Measurements from ENCODE around the gene FBXO38.

FBXO38 gene

GRCh38 chr5:148483750-148484149 is 100.0 kb downstream of the FBXO38 start:
- DNase-seq = no peak

GRCh38 chr5:148484651-148485050 is 100.9 kb downstream of the FBXO38 start:
- no peak for DNase-seq

DNA sequence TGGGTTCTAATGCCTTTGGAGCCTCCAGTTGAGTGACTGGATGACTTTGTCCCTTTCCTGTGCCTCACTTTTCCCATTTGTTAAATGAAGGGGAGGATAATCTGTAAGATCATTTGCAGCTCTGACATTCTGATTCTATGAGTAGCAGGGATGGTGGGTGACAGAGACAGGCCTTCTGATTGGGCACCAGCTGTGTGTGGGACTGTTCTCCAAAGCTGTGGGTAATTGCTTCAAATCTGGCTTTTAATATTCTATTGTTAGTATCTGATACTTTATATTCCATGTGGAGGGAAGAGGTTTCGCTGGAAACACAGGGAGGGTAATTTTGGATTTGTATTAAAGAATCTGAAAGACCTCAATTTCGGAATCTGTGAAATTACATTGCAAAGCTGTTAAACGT is 102.7 kb downstream of the FBXO38 start:
- DNase-seq = no peak

GRCh38 chr5:148488757-148489156 is 105.0 kb downstream of the FBXO38 start:
- no peak for DNase-seq

DNA sequence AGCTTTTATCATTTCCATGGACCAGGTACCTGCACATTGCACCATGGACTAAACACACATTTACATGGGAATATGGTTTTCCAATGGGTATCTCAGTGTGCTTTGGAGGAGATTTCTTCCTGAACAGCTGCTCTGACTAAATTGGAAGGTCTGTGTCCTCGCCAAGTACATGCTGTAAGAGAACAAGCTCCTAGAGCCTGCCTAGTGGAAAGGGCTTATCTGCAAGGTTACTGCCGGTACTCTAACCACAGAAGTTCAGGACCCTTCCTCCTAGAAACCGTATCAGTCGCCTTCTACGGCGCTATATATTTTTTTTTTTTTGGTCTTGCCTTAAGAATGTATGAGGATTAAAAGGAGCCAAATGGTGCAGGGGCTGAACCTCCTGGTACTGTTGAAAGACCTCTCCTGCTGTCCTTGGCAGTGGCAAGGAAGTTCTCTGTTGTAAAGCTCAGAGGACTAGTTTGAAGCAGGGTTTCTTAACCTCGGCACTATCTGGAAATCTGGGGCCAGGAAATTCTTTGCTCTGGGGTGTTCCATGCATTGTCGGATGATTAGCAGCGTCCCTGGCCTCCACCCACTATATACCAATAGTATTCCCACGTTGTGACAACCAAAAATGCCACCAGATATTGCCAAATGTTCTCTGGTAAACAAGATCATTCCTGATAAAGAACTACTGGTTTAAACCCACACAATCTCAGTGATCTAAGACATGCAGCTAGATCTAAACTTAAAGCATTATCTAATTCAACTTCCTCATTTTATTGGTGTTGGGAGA is 107.4 kb downstream of the FBXO38 start:
- DNase-seq = no peak

DNA sequence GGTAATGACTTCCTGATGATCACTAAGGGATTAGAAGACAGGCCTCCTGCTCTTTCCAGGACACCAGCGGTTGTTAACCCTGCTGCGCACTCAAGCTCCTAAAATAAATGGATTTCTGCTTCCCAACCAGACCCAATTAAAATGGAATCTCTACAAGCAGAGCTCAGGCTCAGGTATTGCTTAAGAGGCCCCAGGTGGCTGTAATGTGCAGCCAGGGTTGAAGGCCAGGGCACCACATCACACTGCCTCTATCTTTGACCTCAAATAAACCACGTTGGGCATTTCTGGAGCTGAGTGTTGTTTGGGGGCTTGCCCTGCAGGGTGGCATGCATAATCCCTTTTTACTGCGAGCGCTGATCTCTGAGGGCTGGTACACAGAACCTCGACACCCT is 108.0 kb downstream of the FBXO38 start:
- DNase-seq = no peak

DNA sequence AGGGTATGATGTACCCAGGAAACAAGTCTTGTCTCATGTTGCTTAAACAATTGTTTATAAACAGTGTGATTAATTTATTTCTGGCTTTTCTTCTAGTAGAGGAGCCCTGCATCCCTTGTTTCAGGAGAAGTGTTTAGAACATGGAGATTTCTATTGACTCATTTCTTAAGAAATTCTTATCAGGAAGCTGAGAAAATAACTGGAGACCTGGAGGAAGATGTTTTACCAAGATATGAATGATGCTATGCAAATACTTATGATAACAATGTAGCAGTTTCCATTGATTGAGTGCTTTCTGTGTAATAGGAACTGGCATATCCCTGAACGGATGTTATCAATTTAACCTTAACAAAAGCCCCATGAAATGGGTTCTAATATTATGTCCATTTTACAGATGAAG is 108.6 kb downstream of the FBXO38 start:
- no peak for DNase-seq
